ENCODE data around the gene THAP2. TPM values are rescaled to one million over a fixed set of nuclear protein-coding genes. Genes with fewer than 3 reads are reported as not detected.

THAP2 gene
- total and polyA plus RNA-seq, 4 experiments from 2014 or later, result 6.3 to 14.0 (median 11.8) TPM

DNA sequence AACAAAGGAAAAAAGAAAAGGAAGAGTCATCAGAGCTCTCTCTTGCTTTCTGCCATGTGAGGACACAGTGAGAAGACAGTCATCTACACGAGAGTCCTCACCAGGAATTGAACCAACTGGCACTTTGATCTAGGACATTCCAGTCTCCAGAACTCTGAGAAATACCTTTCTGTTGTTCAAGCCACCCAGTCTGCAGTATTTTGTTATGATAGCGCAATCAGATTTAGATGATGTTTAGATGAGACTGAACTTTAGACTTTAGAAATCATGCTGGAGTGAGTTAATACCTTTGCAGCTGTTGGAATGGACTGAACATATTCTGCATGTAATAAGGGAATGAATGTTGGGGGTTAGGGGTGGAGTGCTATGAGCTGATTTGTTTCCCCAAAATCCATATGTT lies 62.4 kb downstream of the THAP2 start:
- Histone ChIP-seq H3K27ac (ENCODE audit: low read depth, low read length) (no peak overlapping the region), H3K9me3 (ENCODE audit: control insufficient read depth in 1 of 2, low read length in 2 of 2) (no peaks in the 10 kb centered on the region), H3K4me3 (ENCODE audit: low read length in 2 of 2) (no peak overlapping the region), H3K4me1 (ENCODE audit: insufficient read depth, low read length) (no peaks in the 10 kb centered on the region), H3K36me3 (ENCODE audit: insufficient read depth, low read length) (no peaks in the 10 kb centered on the region), H3K27me3 (ENCODE audit: insufficient read depth, low read length) (no peaks in the 10 kb centered on the region)
- H3K36me3 Mint-ChIP-seq, result no peaks in the 10 kb centered on the region
- no peak for DNase-seq
- intact Hi-C loops (cut with micrococcal nuclease), result no loop called here
- H3K4me3 Mint-ChIP-seq, result no peak overlapping the region
- no peaks in the 10 kb centered on the region for H3K9me3 Mint-ChIP-seq
- CTCF ChIA-PET (ENCODE audit: partially characterized antibody), result interaction anchor here (2.5 kb wide), 1 partner anchor 21 kb away, joined by 10 read pairs; no protein-coding TSS in a partner anchor
- POLR2A ChIA-PET (ENCODE audit: partially characterized antibody), result no interaction called here
- no peak overlapping the region for H3K27ac Mint-ChIP-seq
- peaks cover 0 to 2% of the 10 kb centered on the region in 2 donors for H3K27me3 Mint-ChIP-seq
- no peaks in the 10 kb centered on the region for H3K4me1 Mint-ChIP-seq

DNA sequence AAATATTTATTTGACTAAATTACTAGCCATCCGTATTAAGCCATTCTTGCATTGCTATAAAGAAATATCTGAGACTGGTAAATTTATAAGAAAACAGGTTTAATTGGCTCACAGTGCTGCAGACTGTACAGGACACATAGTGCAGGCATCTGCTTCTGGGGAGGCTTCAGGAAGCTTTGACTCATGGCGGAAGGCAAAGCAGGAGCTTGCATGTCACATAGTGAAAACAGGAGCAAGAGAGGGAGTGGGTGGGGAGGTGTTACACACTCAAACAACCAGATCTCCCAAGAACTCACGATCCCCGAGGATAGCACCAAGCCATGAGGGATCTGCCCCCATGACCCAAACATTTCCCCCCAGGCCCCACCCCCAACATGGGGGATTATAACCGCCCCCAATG lies 63.9 kb downstream of the THAP2 start:
- no peak overlapping the region for H3K27ac ChIP-seq (ENCODE audit: low read depth, low read length)
- no peaks in the 10 kb centered on the region for H3K9me3 ChIP-seq (ENCODE audit: control insufficient read depth in 1 of 2, low read length in 2 of 2)
- intact Hi-C loops (cut with micrococcal nuclease), result no loop called here
- H3K27me3 ChIP-seq (ENCODE audit: insufficient read depth, low read length), result no peaks in the 10 kb centered on the region
- Mint-ChIP-seq H3K36me3 (no peaks in the 10 kb centered on the region), H3K27ac (no peak overlapping the region), H3K4me3 (no peak overlapping the region), H3K4me1 (no peaks in the 10 kb centered on the region), H3K27me3 (peaks cover 0 to 2% of the 10 kb centered on the region in 2 donors), H3K9me3 (no peaks in the 10 kb centered on the region)
- no peaks in the 10 kb centered on the region for H3K4me1 ChIP-seq (ENCODE audit: insufficient read depth, low read length)
- CTCF ChIA-PET (ENCODE audit: partially characterized antibody), result no interaction called here
- DNase-seq, result no peak
- POLR2A ChIA-PET (ENCODE audit: partially characterized antibody), result no interaction called here
- no peak overlapping the region for H3K4me3 ChIP-seq (ENCODE audit: low read length in 2 of 2)
- H3K36me3 ChIP-seq (ENCODE audit: insufficient read depth, low read length), result no peaks in the 10 kb centered on the region

Other genes with a start within 250 kb of the THAP2 start
- not detected for gene LGR5, start 224.5 kb upstream of the THAP2 start, total RNA-seq
- not detected for gene LGR5, start 224.5 kb upstream of the THAP2 start, polyA plus RNA-seq
- gene ZFC3H1, start 453 bp upstream of the THAP2 start, total RNA-seq, result 100 to 1,000 TPM; 118 to 121 TPM
- 10 to 100 TPM; 15.0 to 30.2 TPM for gene ZFC3H1, start 453 bp upstream of the THAP2 start, polyA plus RNA-seq
- gene TMEM19, start 21.8 kb downstream of the THAP2 start, total RNA-seq, result 10 to 100 TPM; 10.5 to 14.1 TPM
- gene TMEM19, start 21.8 kb downstream of the THAP2 start, polyA plus RNA-seq, result 10 to 100 TPM; 28.0 to 49.0 TPM
- 10 to 100 TPM; 73.6 to 77.2 TPM for gene RAB21, start 90.6 kb downstream of the THAP2 start, total RNA-seq
- gene RAB21, start 90.6 kb downstream of the THAP2 start, polyA plus RNA-seq, result 10 to 100 TPM; 38.3 to 46.0 TPM
- gene TBC1D15, start 175.5 kb downstream of the THAP2 start, total RNA-seq, result 10 to 100 TPM; 88.5 to 97.3 TPM
- 10 to 100 TPM; 37.4 to 46.3 TPM for gene TBC1D15, start 175.5 kb downstream of the THAP2 start, polyA plus RNA-seq

Data from CD4-positive, alpha-beta memory T cell (primary cell).